ENCODE data around the gene GSTM4.

DNA sequence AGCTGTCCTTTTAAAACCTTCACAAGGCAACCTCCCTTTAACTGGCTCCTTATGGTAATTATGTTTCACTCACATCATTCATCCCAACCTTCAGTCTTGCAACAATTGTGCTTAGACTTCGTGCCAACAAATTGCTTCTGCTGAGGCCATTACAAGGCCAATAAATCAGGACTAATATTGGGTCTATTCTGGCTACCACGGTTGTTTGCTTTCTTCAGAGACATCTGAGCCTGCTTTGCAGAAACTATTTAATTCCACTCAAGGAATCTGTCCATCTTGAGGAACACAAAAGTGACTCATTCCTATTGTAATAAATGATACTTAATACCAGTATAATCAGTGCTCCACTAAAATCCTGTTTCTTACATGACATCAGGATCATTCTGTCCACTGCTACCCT lies 2.6 kb upstream of the GSTM4 start:
- TF ChIP-seq, protein P1, sequence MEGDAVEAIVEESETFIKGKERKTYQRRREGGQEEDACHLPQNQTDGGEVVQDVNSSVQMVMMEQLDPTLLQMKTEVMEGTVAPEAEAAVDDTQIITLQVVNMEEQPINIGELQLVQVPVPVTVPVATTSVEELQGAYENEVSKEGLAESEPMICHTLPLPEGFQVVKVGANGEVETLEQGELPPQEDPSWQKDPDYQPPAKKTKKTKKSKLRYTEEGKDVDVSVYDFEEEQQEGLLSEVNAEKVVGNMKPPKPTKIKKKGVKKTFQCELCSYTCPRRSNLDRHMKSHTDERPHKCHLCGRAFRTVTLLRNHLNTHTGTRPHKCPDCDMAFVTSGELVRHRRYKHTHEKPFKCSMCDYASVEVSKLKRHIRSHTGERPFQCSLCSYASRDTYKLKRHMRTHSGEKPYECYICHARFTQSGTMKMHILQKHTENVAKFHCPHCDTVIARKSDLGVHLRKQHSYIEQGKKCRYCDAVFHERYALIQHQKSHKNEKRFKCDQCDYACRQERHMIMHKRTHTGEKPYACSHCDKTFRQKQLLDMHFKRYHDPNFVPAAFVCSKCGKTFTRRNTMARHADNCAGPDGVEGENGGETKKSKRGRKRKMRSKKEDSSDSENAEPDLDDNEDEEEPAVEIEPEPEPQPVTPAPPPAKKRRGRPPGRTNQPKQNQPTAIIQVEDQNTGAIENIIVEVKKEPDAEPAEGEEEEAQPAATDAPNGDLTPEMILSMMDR (IDR thresholded peaks at IDR 0.05; ENCODE audit: low read length) = no peak
- no peak for TF ChIP-seq EZH2 (IDR thresholded peaks at IDR 0.05; ENCODE audit: borderline replicate concordance, low read length)
